Amygdala (tissue), 56 donors: ENCODE measurements around the gene COX20.

Source experiments
- DNase-seq, 56 donors: peaks; one replicate each; lab custom pipeline; 2025; lab: John Stamatoyannopoulos, UW

The COX20 gene

GRCh38 chr1:244868484-244869363 is 33.3 kb downstream of the COX20 start:
- DNase-seq: no peak

- DNase-seq: no peak
Observed at GRCh38 chr1:244869364-244869827, 33.9 kb downstream of the COX20 start.

GRCh38 chr1:244869950-244870349 is 34.5 kb downstream of the COX20 start:
- DNase-seq: no peak

- no peak for DNase-seq
Observed at GRCh38 chr1:244874974-244875579, 39.6 kb downstream of the COX20 start.

- DNase-seq: no peak
Observed at GRCh38 chr1:244876228-244876910, 40.9 kb downstream of the COX20 start.

DNA sequence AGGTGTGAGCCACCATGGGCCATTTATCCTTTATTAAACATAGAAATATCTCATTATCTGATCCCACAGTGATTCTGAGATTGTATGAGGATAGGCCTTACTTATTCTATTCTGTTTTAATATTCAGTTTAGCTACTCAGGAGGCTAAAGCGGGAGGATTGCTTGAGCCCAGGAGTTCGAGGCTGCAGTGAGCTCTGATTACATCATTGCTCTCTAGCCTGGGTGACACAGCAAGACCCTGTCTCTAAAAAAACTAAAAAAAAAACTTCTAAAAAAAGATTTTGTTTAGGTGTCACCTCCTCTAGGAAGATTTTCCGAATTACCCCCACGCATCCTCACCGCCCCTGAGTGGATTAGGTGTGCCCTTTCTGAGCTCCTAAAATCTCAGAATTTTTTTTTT is 43.2 kb downstream of the COX20 start:
- no peak for DNase-seq

DNA sequence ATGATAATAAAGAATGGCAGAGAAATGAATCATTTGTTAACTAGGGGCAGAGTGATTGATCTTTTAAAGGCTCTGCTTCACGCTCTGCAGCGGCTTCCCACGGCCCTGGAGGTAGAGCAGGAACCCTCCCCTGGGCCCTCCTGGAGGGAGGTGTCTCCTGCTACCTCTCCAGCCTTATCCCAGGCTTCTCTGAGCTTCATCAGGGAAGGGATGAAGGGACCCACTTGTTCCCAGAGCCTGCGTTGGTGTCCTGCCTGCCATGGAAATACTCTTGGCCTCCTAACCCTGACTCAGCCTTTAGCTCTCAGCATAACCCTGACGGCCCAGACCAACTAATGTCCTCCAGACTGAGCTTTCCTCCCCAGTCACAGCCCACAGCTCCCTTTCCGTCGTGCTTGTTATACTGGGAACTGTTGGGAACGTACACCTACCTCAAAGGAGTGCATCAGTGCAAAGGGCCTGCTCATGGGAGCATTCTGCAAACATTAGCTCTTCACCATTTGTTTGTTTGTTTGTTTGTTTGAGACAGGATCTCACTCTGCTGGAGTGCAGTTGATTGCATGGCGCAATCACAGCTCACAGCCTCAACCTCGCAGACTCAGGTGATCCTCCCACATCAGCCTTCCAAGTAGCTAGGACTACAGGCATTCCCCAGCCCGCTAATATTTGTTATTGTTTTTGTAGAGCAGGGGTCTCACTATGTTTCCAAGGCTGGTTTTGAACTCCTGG is 46.3 kb downstream of the COX20 start:
- DNase-seq: no peak

- no peak for DNase-seq
Observed at GRCh38 chr1:244887281-244887680, 51.8 kb downstream of the COX20 start.

- no peak for DNase-seq
Observed at GRCh38 chr1:244893836-244894235, 58.4 kb downstream of the COX20 start.
